ENCODE measurements around the gene KLK2.

GRCh38 chr19:50874211-50874610 lies 972 bp downstream of the KLK2 start:
- TF ChIP-seq CTCF (IDR thresholded peaks at IDR 0.05): no peak
- TF ChIP-seq POLR2A (IDR thresholded peaks at IDR 0.05): no peak
